Ecto neural progenitor cell (in vitro differentiated cells): ENCODE results near the gene IMMP2L.
"Not testable (repeated sequence)": the region's sequence is repeated elsewhere in the genome, so short reads cannot be mapped to it uniquely, and the experiment has no call there.

Source experiments
- DNase-seq: peaks from one replicate; pipeline ENCODE4 v3.0.0-alpha.2; 2018; ENCODE audit warnings: low spot score

Gene IMMP2L

GRCh38 chr7:111561904-111562732, at the start of gene IMMP2L:
IMMP2L (minus strand) TSS chr7:111562492.
- DNase-seq = peak; percentile 91

GRCh38 chr7:111609483-111610254, 47.4 kb upstream of the IMMP2L start:
- not testable (repeated sequence) for DNase-seq

- no peak for DNase-seq
These were observed 45.3 kb upstream of the IMMP2L start for GRCh38 chr7:111607621-111608020.

- no peak for DNase-seq
These were observed 43.0 kb upstream of the IMMP2L start for GRCh38 chr7:111605246-111605645.

GRCh38 chr7:111600091-111600490, 37.8 kb upstream of the IMMP2L start:
- no peak for DNase-seq

GRCh38 chr7:111595780-111596179, 33.5 kb upstream of the IMMP2L start:
- DNase-seq = no peak

GRCh38 chr7:111594602-111595001, 32.3 kb upstream of the IMMP2L start:
- DNase-seq = no peak

GRCh38 chr7:111593343-111593742, 31.1 kb upstream of the IMMP2L start:
- no peak for DNase-seq

GRCh38 chr7:111588065-111588433, 25.8 kb upstream of the IMMP2L start:
- no peak for DNase-seq

- DNase-seq = no peak
These were observed 25.2 kb upstream of the IMMP2L start for GRCh38 chr7:111587410-111588064.

- no peak for DNase-seq
These were observed 24.6 kb upstream of the IMMP2L start for GRCh38 chr7:111586711-111587409.

- DNase-seq = not testable (repeated sequence)
These were observed 19.6 kb upstream of the IMMP2L start for GRCh38 chr7:111581784-111582488.

- not testable (repeated sequence) for DNase-seq
These were observed 18.9 kb upstream of the IMMP2L start for GRCh38 chr7:111581207-111581606.

- no peak for DNase-seq
These were observed 16.5 kb upstream of the IMMP2L start for GRCh38 chr7:111578754-111579153.

GRCh38 chr7:111571720-111572119, 9.4 kb upstream of the IMMP2L start:
- DNase-seq = no peak

- no peak for DNase-seq
These were observed 6.7 kb upstream of the IMMP2L start for GRCh38 chr7:111568870-111569462.

GRCh38 chr7:111568419-111568818, 6.1 kb upstream of the IMMP2L start:
- no peak for DNase-seq

GRCh38 chr7:111564078-111564477, 1.8 kb upstream of the IMMP2L start:
- no peak for DNase-seq

GRCh38 chr7:111561654-111561903, 713 bp downstream of the IMMP2L start:
- DNase-seq = no peak

GRCh38 chr7:111560773-111561653, 1.3 kb downstream of the IMMP2L start:
- no peak for DNase-seq
